ENCODE results near the gene CTNNA1.

- TF ChIP-seq CTCF (IDR thresholded peaks at IDR 0.05), result no peak
- TF ChIP-seq POLR2A (IDR thresholded peaks at IDR 0.05), result no peak
Observed at GRCh38 chr5:138763037-138763778, 10.0 kb downstream of the CTNNA1 start.
